ENCODE results near the gene GPNMB.
"Not testable (repeated sequence)": the region's sequence is repeated elsewhere in the genome, so short reads cannot be mapped to it uniquely, and the experiment has no call there.

GPNMB gene

DNA sequence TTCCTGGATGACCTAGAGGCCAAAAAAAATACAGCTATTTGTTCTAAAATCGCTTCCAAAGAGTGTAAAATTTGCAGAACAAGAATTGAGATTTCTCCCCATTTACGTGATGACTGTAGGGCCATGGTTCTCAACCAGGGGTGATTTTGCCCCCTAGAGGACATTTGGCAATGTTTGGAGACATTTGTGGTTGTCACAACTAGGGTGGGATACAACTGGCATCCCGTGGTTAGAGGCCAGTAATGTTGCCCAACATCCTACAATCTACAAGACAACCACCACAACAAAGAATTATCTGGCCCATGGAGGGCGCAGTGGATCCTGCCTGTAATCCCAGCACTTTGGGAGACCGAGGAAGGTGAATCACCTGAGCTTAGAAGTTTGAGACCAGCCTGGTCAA, 29.8 kb downstream of the GPNMB start:
- DNase-seq, result no peak

DNA sequence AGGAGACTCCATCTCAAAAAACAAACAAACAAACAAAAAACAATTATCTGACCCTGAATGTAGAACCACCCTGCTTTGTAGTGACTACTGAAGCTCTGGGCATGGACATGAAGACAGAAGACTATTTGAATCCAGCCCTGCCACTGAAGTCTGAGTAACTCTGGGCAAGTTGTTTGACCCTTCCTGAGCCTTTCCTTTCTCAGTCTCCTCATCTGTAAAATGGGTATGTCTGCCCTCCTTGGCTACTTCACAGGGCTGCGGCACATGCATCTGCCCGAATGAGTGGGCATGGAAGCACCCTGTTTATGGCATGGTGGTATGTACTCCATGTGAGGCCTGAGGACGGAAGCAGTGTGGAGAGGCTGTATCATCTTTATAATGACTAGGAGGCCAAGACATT, 30.4 kb downstream of the GPNMB start:
- no peak for DNase-seq

DNA sequence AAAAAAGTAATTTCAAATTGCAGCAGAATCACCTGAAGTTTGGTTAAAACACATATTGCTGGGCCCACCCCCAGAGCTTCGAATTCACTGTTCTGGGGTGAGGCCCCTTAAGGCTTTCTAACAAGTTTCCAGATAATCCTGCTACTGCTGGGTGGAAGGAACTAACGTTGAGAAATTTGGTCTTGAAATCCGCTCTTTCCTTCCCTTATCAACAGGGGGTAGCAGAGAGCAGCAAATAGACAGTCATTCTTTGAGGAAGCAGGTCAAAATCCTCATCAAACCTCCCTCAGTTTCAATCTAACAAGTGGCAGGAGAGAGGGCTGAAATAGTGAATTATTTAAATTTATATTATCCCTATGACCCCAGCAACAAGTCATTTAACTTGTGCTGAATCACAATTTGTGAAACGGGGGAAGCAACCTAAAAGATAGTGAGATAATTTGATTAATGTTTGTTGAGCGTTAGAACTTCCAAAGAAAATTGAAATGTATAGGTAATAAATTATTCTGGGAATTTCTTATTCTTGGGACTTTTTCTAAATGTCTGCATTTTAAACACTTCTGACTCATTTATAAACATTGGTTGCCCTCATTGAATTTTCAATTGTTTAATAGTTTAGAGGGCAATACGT, 30.9 kb downstream of the GPNMB start:
- peak; percentile 73 for DNase-seq

DNA sequence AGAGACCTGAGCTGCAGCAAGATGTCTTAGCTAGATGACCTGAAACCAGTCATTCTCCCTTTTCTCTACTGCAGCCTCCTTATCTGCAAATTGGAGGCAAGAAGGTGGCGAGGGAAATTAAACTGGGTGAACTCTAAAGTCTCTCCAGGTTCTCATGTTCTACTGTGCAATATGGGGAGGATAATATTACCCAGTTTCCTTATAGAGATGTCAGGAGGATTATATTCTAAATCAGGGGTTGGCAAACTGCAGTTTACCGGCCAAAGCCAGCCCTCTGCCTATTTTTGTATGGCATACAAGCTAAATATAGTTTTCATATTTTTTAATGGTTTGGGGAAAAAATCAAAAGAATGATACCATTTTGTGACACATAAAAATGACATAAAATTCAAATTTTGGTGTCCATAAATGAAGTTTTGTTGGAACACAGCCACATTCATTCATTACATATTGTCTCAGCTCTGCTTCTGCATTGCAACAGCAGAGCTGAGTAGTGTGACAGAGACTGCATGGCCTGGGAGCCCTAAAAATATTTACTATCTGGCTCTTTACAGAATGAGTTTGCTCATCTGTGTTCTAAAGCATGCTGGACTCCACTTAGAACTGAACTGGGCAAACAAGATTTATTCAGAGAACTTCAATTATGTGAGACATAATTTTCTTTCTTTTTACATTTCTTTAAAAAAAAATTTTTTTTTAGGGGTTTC, 33.4 kb downstream of the GPNMB start:
- no peak for DNase-seq

DNA sequence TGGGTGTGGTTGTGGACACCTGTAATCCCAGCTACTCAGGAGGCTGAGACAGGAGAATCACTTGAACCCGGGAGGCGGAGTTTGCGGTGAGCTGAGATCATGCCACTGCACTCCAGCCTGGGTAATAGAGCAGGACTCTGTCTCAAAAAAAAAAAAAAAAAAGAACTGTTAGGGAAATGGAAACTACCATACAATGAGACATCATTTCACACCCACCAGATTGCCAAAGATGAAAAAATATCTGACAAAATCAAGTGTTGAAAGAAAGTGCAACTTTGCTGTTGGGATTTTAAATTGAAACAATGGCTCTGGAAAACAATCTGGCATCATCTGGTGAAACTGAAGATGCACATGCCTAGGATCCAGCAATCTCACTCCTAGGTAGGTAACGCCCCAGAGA, 36.5 kb downstream of the GPNMB start:
- no peak for DNase-seq

DNA sequence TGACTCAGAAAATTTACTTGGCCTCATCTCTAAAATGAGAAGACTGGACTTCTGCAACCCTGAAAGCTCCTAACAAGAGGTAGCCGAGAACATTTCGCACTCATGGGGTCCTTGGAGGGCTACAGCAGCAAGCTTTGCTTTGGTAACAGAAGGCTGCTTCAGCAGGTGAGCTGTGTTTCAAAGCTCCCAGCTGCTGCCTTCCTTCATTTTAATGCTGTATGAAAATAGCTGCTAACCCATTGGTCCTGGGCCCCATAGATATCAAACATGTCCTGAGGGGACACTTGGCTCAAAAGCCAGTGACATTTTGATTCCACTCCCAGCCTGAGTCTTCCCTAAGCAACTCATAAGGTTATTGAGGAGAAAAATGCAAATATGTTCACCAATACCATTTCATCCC, 38.3 kb downstream of the GPNMB start:
- DNase-seq, result no peak

DNA sequence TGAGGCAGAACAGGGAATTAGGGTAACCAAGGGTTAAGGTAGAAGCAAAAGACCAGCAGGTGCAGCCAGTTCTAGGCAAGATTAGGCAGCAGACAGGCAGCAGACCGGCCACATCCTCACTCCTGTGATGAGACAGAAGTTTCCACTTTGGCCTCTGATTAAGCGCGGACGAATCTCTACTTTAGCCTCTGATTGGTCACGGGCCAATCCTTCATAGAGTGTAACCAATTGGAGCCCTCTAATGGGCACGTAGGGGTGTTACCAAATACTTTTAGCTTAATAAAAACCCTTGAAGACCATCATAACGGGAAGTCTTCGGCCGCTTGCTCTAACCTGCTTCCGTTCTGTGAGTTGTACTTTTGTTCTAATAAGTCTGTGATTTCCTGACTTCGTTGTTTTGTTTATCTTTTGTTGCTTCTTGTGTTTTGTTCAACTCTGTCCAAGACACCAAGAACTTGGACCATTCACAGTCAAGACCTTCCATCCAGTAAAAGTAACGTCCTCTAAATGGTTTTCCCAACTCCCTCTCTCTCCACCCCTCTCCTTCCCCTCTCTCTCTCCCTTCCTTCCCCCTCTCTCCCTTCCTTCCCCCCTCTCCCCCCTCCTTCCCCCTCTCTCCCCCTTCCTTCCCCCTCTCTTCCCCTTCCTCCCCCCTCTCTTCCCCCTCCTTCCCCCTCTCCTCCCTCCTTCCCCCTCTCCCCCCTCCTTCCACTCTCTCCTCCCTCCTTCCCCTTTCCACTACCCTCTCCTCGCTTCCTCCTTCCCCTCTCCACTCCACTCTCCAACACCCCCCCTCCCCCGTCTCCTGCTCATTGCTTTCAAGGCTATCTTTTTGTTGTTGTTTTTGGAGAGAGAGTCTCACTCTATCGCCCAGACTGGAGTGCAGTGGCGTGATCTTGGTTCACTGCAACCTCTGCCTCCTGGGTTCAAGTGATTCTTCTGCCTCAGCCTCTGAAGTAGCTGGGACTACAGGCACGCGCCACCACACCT, 39.4 kb downstream of the GPNMB start:
- DNase-seq, result no peak

DNA sequence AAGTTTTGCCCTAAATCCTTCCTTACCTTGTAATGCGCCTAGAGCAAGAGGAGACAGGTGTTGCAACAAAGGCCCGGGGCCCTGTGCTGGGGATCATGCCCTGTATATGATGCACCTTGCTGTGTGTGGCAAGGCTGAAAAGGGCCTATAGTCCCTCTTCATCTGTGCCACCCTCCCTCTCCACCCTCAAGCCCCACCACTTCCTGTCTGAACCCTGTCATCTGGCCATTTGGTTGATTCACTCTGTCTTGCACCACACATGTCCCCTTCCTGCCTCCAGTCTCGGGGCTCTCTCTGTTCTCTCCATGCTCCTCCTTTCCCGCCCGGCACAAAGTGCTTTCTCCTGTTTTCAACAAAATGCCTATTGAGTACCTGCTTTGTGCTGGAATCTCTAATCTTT, 41.0 kb downstream of the GPNMB start:
- DNase-seq, result no peak

DNA sequence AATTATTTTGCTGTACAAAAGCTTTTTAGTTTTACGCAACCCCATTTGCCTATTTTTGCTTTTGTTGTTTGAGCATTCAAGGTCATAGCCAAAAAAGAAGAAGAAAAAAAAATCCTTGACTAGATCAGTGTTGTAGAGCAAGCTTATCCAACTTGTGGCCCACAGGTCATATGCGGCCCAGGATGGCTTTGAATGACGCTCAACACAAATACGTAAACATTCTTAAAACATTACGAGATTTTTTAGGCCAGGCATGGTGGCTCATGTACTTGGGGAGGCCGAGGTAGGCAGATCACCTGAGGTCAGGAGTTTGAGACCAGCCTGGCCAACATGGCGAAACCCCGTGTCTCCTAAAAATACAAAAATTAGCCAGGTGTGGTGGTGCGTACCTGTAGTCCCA, 44.4 kb downstream of the GPNMB start:
- DNase-seq, result no peak

DNA sequence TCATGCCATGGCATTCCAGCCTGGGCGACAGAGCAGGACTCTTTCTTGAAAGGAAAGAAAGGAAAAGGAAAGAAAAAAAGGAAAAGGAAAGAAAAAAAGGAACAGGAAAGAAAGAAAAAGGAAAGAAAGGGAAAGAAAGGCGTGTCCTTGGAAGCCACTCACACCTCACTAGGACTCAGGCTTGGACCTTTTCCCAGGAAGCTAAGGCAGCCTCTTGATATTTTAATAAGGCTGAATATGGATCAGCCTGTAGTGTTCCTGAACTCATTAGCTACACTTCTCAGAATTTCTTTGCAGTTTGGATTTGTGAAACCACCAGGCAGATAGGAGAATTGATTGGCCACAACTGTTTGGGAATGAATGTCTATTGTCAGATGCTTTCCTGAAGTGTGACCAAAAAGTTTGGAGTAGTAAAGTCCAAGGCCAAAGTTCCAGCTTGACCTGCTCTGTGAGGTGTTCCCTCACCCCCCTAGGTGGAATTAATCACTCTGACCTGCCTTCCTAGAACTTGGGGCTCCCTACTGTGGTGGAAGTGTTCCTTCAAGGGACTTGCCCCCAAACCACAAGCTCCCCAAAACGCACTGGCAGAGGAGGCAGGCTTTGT, 45.5 kb downstream of the GPNMB start:
- DNase-seq, result no peak

DNA sequence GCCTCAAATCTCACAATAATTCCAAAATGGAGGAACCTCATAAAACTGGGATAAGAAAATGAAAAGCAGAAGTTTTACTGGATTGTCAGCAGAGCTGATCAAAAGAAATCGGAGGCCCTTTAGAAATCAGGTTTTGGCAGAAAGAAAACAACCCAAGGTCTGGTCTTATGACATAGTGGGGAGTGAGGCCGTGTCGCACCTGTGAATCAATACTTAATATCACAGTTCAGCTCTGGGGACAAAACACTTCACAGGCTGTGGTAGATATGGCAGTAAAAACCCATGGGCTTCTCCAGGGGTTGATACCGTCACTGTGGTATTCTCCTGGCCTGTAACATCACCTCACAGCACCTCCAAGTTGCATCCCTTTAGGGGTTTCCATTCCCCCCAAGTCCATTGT, 46.0 kb downstream of the GPNMB start:
- no peak for DNase-seq

DNA sequence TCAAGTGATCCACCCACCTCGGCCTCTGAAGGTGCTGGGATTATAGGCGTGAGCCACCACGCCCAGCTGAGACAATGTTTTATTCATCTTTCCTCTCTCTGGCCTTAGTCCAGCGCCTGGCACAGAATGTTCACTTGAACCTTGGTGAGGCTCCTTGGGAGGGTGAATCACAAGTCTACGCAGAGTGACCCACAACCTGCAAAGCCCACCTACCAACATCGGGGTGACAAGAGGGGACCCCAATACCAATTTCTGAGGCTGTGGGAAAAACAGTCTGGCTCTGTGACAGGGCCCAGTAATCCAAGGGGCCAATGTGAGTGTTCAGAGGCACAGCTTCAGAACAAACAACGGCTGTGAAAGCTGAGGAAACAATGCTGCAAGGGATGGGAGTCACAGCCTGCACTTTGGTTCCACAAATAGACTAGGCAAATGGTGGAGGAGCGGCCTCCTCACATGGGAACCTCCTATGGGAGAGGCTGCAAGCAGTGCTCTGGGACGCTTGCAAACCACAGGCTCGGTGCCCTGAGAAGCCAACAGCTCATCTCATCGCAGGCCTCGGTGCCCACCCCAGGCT, 47.0 kb downstream of the GPNMB start:
- no peak for DNase-seq

DNA sequence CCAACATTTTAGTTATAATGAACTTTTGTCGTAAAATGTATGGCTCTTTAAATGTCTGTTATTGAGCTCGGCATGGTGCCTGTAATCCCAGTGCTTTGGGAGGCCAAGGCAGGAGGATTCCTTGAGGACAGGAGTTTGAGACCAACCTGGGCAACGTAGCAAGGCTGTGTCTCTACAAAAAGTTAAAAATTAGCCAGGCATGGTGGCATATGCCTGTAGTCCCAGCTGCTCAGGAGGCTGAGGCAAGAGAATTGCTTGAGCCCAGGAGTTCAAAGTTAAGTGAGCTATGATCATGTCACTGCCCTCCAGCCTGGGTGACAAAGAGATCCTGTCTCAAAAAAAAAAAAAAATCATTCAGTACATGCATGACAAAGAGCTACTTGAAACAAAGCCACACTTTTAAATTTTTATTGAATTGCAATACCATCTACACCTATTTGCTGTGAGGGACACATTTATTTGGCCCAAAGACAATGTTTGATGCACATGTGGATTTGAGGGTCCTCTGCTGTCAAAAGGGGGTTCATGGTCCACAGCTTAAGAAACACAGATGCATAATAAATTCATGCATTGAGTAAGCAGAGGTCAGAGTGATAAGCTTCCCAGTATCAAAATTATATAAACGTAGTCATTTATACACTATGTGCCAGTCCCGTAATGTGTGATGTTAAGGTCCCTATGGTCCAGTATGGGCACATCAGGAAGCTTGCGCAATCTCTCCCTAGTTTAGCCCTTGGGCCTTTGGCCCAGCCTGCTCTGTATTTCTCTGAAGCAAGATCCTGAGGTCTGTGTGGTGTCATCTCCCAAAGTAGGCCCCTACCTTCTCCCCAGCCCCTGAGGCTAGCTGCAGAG, 48.2 kb downstream of the GPNMB start:
- DNase-seq, result no peak

DNA sequence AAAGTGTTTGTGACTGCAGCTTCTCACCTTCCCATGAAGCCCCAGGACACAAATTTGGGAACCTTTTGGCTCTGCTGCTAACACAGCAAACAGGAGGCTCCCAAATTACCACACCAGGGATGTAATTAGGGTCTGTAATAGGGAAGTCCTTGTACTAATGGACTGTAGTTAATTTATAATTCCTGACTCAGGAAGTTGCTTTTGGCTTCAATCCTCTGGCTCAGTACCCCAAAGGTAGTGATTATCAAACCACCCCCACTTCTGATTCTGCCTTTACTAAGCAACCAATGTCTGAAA, 48.8 kb downstream of the GPNMB start:
- DNase-seq, result no peak

DNA sequence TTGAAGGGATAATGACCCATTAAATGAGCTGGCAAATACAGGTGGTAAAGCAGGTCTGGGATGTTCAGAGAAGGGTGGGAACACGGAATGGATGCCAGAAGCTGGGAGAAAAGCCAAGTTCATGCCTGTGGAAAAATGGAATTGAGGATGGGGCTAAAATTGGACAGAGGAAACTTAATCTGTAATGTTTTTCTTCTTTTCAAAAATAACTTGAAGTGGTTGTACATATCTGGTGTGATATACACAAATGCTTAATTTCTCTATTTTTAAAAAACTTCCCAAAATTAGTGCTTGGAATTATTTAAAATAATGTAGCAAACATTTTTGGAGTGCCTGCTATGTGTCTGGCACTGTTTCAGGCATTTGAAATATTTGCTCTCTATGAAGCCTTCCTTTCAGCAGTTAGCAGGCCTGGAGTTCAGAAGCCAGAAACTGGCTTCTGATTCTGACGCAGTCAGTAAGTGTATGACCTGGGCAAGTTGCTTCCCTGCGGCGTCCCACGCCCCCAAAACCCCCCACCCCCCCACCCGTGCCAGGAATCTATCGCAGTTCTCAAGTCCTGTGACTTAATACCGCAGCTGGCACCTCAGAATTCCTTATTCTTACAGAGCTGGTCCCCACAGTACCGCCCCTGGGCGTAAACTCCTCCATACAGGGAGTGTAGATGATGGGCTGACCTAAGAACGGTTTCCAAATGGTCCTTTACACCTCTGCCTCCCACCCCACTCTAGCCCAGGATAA, 51.7 kb downstream of the GPNMB start:
- DNase-seq, result no peak

DNA sequence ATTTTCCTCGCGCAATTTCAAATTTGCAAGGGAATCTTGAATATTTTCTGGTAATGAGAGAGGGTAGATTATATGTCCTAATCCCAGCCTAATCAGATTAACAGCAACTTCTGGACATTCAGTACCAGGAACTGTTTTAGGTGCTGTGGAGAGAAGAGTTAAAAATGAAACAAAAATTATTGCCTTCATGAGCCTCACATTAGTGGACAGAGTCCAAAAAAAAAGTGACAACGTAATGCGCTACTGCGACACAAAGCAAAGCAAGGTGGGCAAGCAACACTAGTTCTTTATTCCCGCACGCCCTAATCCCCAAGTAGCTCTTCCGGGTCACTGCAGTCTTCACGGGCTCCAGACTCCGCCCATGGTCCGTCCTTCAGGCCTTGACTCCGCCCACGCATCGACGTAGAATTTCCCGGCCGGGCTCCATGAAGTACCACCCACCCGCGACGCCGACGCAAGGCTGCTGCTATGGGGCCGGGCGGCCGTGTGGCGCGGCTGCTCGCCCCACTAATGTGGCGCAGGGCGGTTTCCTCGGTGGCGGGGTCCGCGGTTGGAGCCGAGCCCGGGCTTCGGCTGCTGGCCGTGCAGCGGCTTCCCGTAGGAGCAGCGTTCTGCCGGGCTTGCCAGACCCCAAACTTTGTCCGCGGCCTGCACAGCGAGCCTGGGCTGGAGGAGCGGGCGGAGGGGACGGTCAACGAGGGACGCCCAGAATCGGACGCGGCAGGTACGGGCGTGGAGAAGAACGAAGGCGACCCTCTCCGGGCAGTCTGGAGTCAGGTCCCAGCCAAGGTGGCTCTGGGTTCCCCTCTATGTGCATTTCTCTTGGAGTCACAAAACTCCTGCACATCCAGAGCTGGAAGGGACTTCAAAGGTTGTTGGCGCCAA, 52.6 kb downstream of the GPNMB start, which contains the start of gene MALSU1:
MALSU1 (plus strand) TSS at position 455 of the 885 bp plus-strand sequence; CDS start at position 469, 14 bp downstream.
- peak; percentile 97 for DNase-seq

DNA sequence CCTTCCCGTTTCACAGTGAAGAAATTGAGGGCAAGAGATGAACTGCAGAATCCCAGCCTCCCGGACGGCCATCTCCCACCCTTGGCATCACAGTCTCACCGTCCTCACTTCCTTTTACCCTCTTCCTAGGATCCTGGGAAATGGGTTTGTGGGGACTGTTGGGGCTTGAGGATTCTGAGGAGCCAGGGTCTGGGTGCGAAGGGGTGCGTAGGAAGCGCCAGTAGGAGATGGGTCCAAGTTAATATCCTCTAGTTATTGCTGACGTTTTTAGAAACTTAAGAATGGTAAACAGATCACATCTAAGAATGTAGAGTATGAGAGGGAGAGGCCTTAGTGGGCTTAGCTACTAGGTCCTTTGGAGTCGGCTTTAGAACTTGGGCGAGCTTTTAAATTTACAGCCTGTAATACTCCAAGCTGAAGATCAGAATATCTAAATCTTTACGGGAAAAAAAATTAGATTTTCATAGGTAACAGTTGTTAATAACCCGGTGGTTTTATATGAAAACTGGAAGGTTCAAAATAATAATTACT, 53.3 kb downstream of the GPNMB start:
- DNase-seq, result no peak

DNA sequence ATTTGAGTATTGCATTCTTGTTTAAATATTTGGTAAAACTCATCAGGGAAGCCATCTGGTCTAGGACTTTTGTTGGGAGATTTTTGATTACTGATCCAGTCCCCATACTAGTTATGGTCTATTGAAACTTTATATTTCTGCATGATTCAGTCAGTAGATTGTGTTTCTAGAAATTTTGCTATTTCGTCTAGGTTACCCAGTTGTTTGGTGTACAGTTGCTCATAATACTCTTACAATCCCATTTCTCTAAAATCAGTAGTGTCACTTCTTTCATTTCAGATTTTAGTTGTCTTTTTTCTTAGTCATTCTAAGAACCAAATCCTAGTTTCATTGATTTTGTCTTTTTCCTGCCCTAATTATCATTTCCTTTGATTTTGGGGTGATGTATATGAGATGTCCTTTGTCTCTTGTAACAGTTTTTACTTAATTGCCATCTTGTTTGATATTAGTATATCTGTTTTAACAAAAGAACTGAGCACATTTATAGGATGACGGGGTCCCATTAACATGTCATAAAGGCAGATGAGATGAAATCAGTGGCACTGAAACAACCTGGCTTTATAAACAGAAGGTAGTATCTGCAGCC, 60.5 kb downstream of the GPNMB start:
- no peak for DNase-seq

DNA sequence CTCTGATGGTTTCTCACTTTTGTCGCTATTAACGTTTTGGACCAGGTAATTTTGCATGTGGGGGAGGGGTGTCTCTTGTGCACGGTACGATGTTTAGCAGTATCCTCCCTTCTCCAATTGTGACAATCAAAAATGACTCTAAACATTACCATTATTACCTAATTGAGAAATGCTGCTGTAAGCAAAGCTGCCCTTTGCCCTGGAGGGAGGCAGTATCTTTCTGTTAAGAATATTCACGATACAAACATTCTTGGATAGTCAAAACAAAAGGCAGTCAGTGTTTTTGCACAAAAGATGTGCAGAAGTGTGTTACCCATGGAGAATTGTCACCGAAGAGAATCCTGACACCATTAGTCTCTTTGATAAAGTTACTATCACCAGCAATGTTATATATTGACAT, 62.2 kb downstream of the GPNMB start:
- DNase-seq, result no peak

DNA sequence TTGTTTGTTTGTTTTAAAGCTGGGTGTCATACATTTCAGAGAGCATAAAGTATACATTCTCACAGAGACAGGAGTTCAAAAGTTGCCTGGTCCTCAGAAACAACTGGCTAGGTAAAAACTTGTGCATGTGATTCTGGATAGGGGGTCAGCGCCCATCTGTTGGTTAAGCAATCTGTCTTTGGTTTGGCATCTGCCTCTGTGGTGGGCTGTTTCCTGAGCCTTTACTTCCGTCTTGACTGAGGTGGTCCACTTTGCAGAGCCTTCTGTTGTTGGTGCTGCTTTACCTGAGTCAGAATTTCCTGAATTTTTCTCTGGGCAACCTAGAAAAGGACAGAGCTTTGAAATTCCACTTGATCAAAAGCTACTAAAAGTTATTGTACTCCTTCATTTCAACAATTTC, 65.6 kb downstream of the GPNMB start:
- not testable (repeated sequence) for DNase-seq
